GM23248 (cell line): ENCODE data around the gene RPP21.

Experiments used
- EZH2 ChIP-seq: fragments of 200-600 bp; sonication (generic); IDR thresholded peaks from 2 replicates; pipeline ENCODE4 v1.6.1; 2018; ENCODE audit warnings: antibody characterized with exemption, mild to moderate bottlenecking; ENCODE audit not compliant: insufficient read depth, poor library complexity, severe bottlenecking
- EZH2phosphoT487 ChIP-seq: fragments of 200-600 bp; sonication (generic); IDR thresholded peaks from 2 replicates; pipeline ENCODE4 v1.6.1; 2018; ENCODE audit warnings: antibody characterized with exemption, moderate library complexity, mild to moderate bottlenecking, low read depth; ENCODE audit not compliant: insufficient read depth

GRCh38 chr6:30317913-30318589 is 26.9 kb upstream of the RPP21 start:
- TF ChIP-seq EZH2 (no peak), EZH2phosphoT487 (no peak)
